ENCODE results near the gene SSH2.

SSH2 gene

GRCh38 chr17:29595943-29596774 lies 333.9 kb downstream of the SSH2 start:
- Histone ChIP-seq H3K27me3 (replicated peaks; ENCODE audit: control insufficient read depth, insufficient read depth, low read length, poor library complexity, severe bottlenecking) (no peaks in the 10 kb centered on the region), H3K4me3 (ENCODE audit: insufficient read depth, low read depth, low read length, poor library complexity, severe bottlenecking) (no peak overlapping the region), H3K4me1 (ENCODE audit: control insufficient read depth, insufficient read depth, low read length, poor library complexity, severe bottlenecking) (peaks cover 19% of the 10 kb centered on the region), H3K27ac (ENCODE audit: insufficient read depth, low read length, poor library complexity, severe bottlenecking) (no peak overlapping the region), H3K9me3 (ENCODE audit: control insufficient read depth, low read length) (no peaks in the 10 kb centered on the region), H3K36me3 (ENCODE audit: control insufficient read depth, insufficient read depth, low read length) (no peaks in the 10 kb centered on the region)
- no peak for DNase-seq

GRCh38 chr17:29595107-29595942 lies 334.7 kb downstream of the SSH2 start:
- H3K4me1 ChIP-seq (ENCODE audit: control insufficient read depth, insufficient read depth, low read length, poor library complexity, severe bottlenecking) = peaks cover 28% of the 10 kb centered on the region
- H3K27ac ChIP-seq (ENCODE audit: insufficient read depth, low read length, poor library complexity, severe bottlenecking) = no peak overlapping the region
- H3K36me3 ChIP-seq (ENCODE audit: control insufficient read depth, insufficient read depth, low read length) = no peaks in the 10 kb centered on the region
- H3K4me3 ChIP-seq (ENCODE audit: insufficient read depth, low read depth, low read length, poor library complexity, severe bottlenecking) = no peak overlapping the region
- DNase-seq = no peak
- no peaks in the 10 kb centered on the region for H3K9me3 ChIP-seq (ENCODE audit: control insufficient read depth, low read length)
- no peaks in the 10 kb centered on the region for H3K27me3 ChIP-seq (replicated peaks; ENCODE audit: control insufficient read depth, insufficient read depth, low read length, poor library complexity, severe bottlenecking)

DNA sequence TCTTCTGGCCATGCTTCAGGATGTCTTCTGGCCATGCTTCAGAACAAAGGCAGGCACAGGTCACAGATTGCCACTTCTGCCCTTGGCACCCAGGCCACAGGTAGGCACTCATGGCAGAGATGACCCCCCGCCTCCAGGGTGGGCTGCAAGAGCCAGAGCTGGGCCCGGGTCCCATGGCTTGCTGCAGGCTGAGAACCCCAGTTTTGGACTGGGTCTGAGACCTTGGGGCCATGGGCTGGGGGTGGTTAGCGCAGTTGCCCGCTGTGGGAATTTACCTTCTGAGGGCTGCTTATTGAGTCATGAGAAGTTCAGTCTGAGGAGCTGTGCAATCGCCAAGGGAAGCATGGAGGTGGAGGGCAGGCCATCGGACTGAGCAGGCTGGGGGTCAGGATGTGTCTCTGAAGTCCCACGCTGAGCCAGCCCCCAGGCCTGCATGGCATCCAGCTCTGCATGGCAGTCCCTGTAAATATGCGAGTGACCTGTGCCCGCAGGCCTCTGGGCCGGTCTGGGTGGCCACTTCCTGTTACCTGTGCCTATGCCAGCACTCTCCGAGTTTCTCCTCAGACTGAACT lies 335.4 kb downstream of the SSH2 start:
- Histone ChIP-seq H3K9me3 (ENCODE audit: control insufficient read depth, low read length) (no peaks in the 10 kb centered on the region), H3K4me1 (ENCODE audit: control insufficient read depth, insufficient read depth, low read length, poor library complexity, severe bottlenecking) (peaks cover 34% of the 10 kb centered on the region), H3K27me3 (replicated peaks; ENCODE audit: control insufficient read depth, insufficient read depth, low read length, poor library complexity, severe bottlenecking) (no peaks in the 10 kb centered on the region), H3K27ac (ENCODE audit: insufficient read depth, low read length, poor library complexity, severe bottlenecking) (no peak overlapping the region), H3K4me3 (ENCODE audit: insufficient read depth, low read depth, low read length, poor library complexity, severe bottlenecking) (no peak overlapping the region), H3K36me3 (ENCODE audit: control insufficient read depth, insufficient read depth, low read length) (no peaks in the 10 kb centered on the region)
- no peak for DNase-seq

- Histone ChIP-seq H3K36me3 (ENCODE audit: control insufficient read depth, insufficient read depth, low read length) (no peaks in the 10 kb centered on the region), H3K9me3 (ENCODE audit: control insufficient read depth, low read length) (no peaks in the 10 kb centered on the region), H3K4me3 (ENCODE audit: insufficient read depth, low read depth, low read length, poor library complexity, severe bottlenecking) (peak overlapping the region; percentile 52), H3K4me1 (ENCODE audit: control insufficient read depth, insufficient read depth, low read length, poor library complexity, severe bottlenecking) (peaks cover 34% of the 10 kb centered on the region), H3K27ac (ENCODE audit: insufficient read depth, low read length, poor library complexity, severe bottlenecking) (no peak overlapping the region), H3K27me3 (replicated peaks; ENCODE audit: control insufficient read depth, insufficient read depth, low read length, poor library complexity, severe bottlenecking) (no peaks in the 10 kb centered on the region)
- DNase-seq = no peak
These were observed 336.2 kb downstream of the SSH2 start for GRCh38 chr17:29593591-29594518.

DNA sequence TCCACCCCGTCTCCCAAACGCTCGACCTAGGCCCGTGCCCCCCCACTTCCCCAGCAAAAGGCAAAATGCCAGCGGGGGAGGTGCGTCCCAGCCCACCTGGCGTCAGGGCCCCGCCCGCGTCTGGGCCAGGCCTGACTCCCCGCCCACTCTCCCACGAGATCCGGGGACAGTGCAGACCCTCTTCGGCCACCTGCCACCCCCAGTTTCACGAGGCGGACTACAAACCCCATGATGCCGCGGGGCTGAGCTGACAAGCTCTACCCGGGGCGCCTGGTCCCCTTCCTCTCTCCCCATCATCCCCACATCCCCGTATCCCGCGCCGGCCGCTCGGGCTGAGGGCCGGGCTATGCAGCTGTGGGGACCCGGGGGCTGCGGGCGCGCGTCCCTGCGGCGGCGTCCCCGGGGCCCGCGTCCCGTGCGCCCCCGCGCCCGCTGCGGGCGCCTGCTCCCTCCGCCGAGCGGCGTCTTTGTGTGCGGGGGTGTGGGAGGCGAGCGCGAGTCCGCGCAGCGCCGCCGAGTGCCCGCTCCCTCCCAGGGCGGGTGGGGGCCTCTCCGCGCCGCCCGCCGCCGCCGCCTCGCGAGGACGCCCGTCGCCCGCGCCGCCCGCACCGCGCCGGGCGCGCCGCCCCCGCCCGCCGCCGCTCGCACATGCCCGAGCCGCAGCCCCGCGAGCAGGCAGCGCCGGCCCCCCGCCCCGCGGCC lies 337.0 kb downstream of the SSH2 start, which contains the start of gene ANKRD13B:
Gene ANKRD13B, plus strand, starts transcription at position 283 of the 702 bp plus-strand sequence. CDS start 490 bp downstream, outside the sequence.
- H3K4me1 ChIP-seq (ENCODE audit: control insufficient read depth, insufficient read depth, low read length, poor library complexity, severe bottlenecking) = peaks cover 42% of the 10 kb centered on the region
- no peak for DNase-seq
- peak within 1 kb of the TSS; percentile 76 for H3K4me3 ChIP-seq (ENCODE audit: insufficient read depth, low read depth, low read length, poor library complexity, severe bottlenecking)
- no peaks in the 10 kb centered on the region for H3K36me3 ChIP-seq (ENCODE audit: control insufficient read depth, insufficient read depth, low read length)
- no peak within 1 kb of the TSS for H3K27ac ChIP-seq (ENCODE audit: insufficient read depth, low read length, poor library complexity, severe bottlenecking)
- H3K9me3 ChIP-seq (ENCODE audit: control insufficient read depth, low read length) = no peaks in the 10 kb centered on the region
- no peaks in the 10 kb centered on the region for H3K27me3 ChIP-seq (replicated peaks; ENCODE audit: control insufficient read depth, insufficient read depth, low read length, poor library complexity, severe bottlenecking)

GRCh38 chr17:29591737-29592608 lies 338.1 kb downstream of the SSH2 start:
- H3K4me1 ChIP-seq (ENCODE audit: control insufficient read depth, insufficient read depth, low read length, poor library complexity, severe bottlenecking) = peaks cover 48% of the 10 kb centered on the region

DNA sequence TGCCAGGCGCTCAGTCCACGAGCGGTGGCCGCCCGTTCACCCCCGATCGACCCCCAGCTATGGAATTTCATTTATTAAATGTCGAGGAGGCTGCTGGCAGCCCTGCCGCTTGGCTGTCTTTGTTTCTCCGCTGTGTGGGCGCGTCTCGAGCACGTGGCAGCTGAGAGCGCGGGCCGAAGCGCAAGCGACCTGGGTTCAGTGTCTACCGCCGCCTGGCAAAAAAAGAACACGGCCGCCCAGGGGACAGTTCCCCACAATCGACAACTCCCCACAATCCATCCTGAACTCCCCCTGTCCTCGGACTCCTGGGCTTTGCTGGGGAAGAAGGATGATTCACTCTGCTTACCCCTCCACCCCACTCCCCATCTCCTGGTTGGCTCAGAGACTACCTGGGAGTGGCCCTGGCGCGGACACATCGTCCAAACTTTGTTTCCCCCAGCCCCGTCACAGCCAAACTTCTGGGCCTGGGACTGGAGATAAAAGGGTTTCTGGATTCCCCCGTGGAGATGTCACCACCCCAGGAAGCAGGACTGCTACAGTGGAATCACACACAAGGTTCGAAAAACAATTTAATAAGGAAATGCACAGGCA lies 338.8 kb downstream of the SSH2 start:
- peak overlapping the region; percentile 23 for H3K27ac ChIP-seq (ENCODE audit: insufficient read depth, low read length, poor library complexity, severe bottlenecking)
- peaks cover 48% of the 10 kb centered on the region for H3K4me1 ChIP-seq (ENCODE audit: control insufficient read depth, insufficient read depth, low read length, poor library complexity, severe bottlenecking)
- DNase-seq = no peak
- peak overlapping the region; percentile 79 for H3K4me3 ChIP-seq (ENCODE audit: insufficient read depth, low read depth, low read length, poor library complexity, severe bottlenecking)
- H3K9me3 ChIP-seq (ENCODE audit: control insufficient read depth, low read length) = no peaks in the 10 kb centered on the region
- H3K36me3 ChIP-seq (ENCODE audit: control insufficient read depth, insufficient read depth, low read length) = no peaks in the 10 kb centered on the region
- no peaks in the 10 kb centered on the region for H3K27me3 ChIP-seq (replicated peaks; ENCODE audit: control insufficient read depth, insufficient read depth, low read length, poor library complexity, severe bottlenecking)

More at GRCh38 chr17:29591737-29592608, 338.1 kb downstream of the SSH2 start:
- no peaks in the 10 kb centered on the region for H3K27me3 ChIP-seq (replicated peaks; ENCODE audit: control insufficient read depth, insufficient read depth, low read length, poor library complexity, severe bottlenecking)
- H3K4me3 ChIP-seq (ENCODE audit: insufficient read depth, low read depth, low read length, poor library complexity, severe bottlenecking) = peak overlapping the region; percentile 79
- peak; percentile 56 to 72 (median 61) for DNase-seq
- H3K27ac ChIP-seq (ENCODE audit: insufficient read depth, low read length, poor library complexity, severe bottlenecking) = no peak overlapping the region
- H3K36me3 ChIP-seq (ENCODE audit: control insufficient read depth, insufficient read depth, low read length) = no peaks in the 10 kb centered on the region
- H3K9me3 ChIP-seq (ENCODE audit: control insufficient read depth, low read length) = no peaks in the 10 kb centered on the region

- Histone ChIP-seq H3K27me3 (replicated peaks; ENCODE audit: control insufficient read depth, insufficient read depth, low read length, poor library complexity, severe bottlenecking) (no peaks in the 10 kb centered on the region), H3K4me1 (ENCODE audit: control insufficient read depth, insufficient read depth, low read length, poor library complexity, severe bottlenecking) (peaks cover 53% of the 10 kb centered on the region), H3K9me3 (ENCODE audit: control insufficient read depth, low read length) (no peaks in the 10 kb centered on the region), H3K36me3 (ENCODE audit: control insufficient read depth, insufficient read depth, low read length) (no peaks in the 10 kb centered on the region), H3K4me3 (ENCODE audit: insufficient read depth, low read depth, low read length, poor library complexity, severe bottlenecking) (peak overlapping the region; percentile 79), H3K27ac (ENCODE audit: insufficient read depth, low read length, poor library complexity, severe bottlenecking) (peak overlapping the region; percentile 23)
- DNase-seq = no peak
These were observed 339.4 kb downstream of the SSH2 start for GRCh38 chr17:29590411-29591145.
